Ascending aorta (tissue), 2 donors: ENCODE data around the gene ZNF800. TPM values are rescaled to one million over a fixed set of nuclear protein-coding genes. Genes with fewer than 3 reads are reported as not detected.
"Not testable (repeated sequence)": the region's sequence is repeated elsewhere in the genome, so short reads cannot be mapped to it uniquely, and the experiment has no call there.

ENCODE experiments used
- DNase-seq, 2 donors: peaks; one replicate each; pipeline ENCODE4 v3.0.0-alpha.2; 2019; ENCODE audit warnings: low spot score in 2 of 2
- H3K27ac ChIP-seq, 2 donors: fragments of 200-600 bp; sonication (generic); one replicate each; pipeline ENCODE4 v1.5.1; 2016 to 2017; ENCODE audit warnings: mild to moderate bottlenecking in 1 of 2
- H3K27me3 ChIP-seq: fragments of 200-600 bp; sonication (generic); one replicate; pipeline ENCODE4 v1.5.1; 2017
- H3K36me3 ChIP-seq, 2 donors: fragments of 200-600 bp; sonication (generic); one replicate each; pipeline ENCODE4 v1.5.1; 2016
- H3K4me1 ChIP-seq, 2 donors: fragments of 200-600 bp; sonication (generic); one replicate each; pipeline ENCODE4 v1.5.1; 2016 to 2017; ENCODE audit warnings: mild to moderate bottlenecking in 1 of 2
- H3K4me3 ChIP-seq, 2 donors: fragments of 200-600 bp; sonication (generic); one replicate each; pipeline ENCODE4 v1.5.1; 2016 to 2017; ENCODE audit warnings: mild to moderate bottlenecking in 1 of 2
- H3K9me3 ChIP-seq, 2 donors: fragments of 200-600 bp; sonication (generic); one replicate each; pipeline ENCODE4 v1.5.1; 2016
- CTCF ChIP-seq, 3 experiments: fragments of 200-600 bp in 2 of 3; fragments of 450-650 bp in 1 of 3; sonication (generic) in 2 of 3; IDR thresholded peaks; one replicate each; pipeline ENCODE4 v1.5.1; 2016 to 2019; ENCODE audit warnings: antibody characterized with exemption in 3 of 3, mild to moderate bottlenecking in 1 of 3, moderate library complexity in 1 of 3
- intact Hi-C: fragments of 100-400 bp; cut with DNase I; formaldehyde crosslinking; loops from one replicate; pipeline ENCODE4 v1.15.1; 2023
- total RNA-seq: library from RNA; depleted of rRNA; stranded (reverse); fragments of >200 nt; gene quantifications from one replicate; pipeline ENCODE4 v1.1.0, GENCODE V29; 2016

Gene ZNF800
- total RNA-seq, 1 donor from 2014 or later: 36.9 TPM

- Histone ChIP-seq H3K4me3 (no peak overlapping the region), H3K36me3 (no peaks in the 10 kb centered on the region), H3K9me3 (no peaks in the 10 kb centered on the region), H3K4me1 (no peaks in the 10 kb centered on the region), H3K27ac (no peak overlapping the region), H3K27me3 (no peaks in the 10 kb centered on the region)
- intact Hi-C loops: no loop called here
- DNase-seq: no peak
- no peak for TF ChIP-seq CTCF (IDR thresholded peaks at IDR 0.05)
Observed at GRCh38 chr7:127413326-127413725, 20.8 kb upstream of the ZNF800 start.

GRCh38 chr7:127411176-127411575, 18.7 kb upstream of the ZNF800 start:
- no peak for DNase-seq
- H3K9me3 ChIP-seq: no peaks in the 10 kb centered on the region
- intact Hi-C loops: no loop called here
- no peaks in the 10 kb centered on the region for H3K36me3 ChIP-seq
- H3K27ac ChIP-seq: no peak overlapping the region
- H3K4me1 ChIP-seq: no peaks in the 10 kb centered on the region
- TF ChIP-seq CTCF (IDR thresholded peaks at IDR 0.05): no peak
- H3K27me3 ChIP-seq: no peaks in the 10 kb centered on the region
- no peak overlapping the region for H3K4me3 ChIP-seq

- no peak for DNase-seq
- Histone ChIP-seq H3K36me3 (no peaks in the 10 kb centered on the region), H3K9me3 (no peaks in the 10 kb centered on the region), H3K4me1 (no peaks in the 10 kb centered on the region), H3K27me3 (no peaks in the 10 kb centered on the region), H3K27ac (no peak overlapping the region), H3K4me3 (no peak overlapping the region)
- intact Hi-C loops: no loop called here
- peak in 1 of 3 experiments; percentile 9 for TF ChIP-seq CTCF (IDR thresholded peaks at IDR 0.05)
Observed at GRCh38 chr7:127409629-127410028, 17.1 kb upstream of the ZNF800 start.

- no peak overlapping the region for H3K27ac ChIP-seq
- H3K9me3 ChIP-seq: no peaks in the 10 kb centered on the region
- intact Hi-C loops: no loop called here
- H3K36me3 ChIP-seq: no peaks in the 10 kb centered on the region
- H3K4me3 ChIP-seq: no peak overlapping the region
- TF ChIP-seq CTCF (IDR thresholded peaks at IDR 0.05): no peak
- no peak for DNase-seq
- no peaks in the 10 kb centered on the region for H3K4me1 ChIP-seq
- no peaks in the 10 kb centered on the region for H3K27me3 ChIP-seq
Observed at GRCh38 chr7:127404286-127405072, 12.0 kb upstream of the ZNF800 start.

- TF ChIP-seq CTCF (IDR thresholded peaks at IDR 0.05): no peak
- Histone ChIP-seq H3K27me3 (no peaks in the 10 kb centered on the region), H3K36me3 (no peaks in the 10 kb centered on the region), H3K4me3 (no peak overlapping the region), H3K9me3 (no peaks in the 10 kb centered on the region), H3K4me1 (peaks cover under 1 to 2% of the 10 kb centered on the region in 2 donors), H3K27ac (no peak overlapping the region)
- intact Hi-C loops: no loop called here
- DNase-seq: peak in 1 of 2 donors; percentile 63
Observed at GRCh38 chr7:127396184-127396583, 3.7 kb upstream of the ZNF800 start.

GRCh38 chr7:127395104-127395503, 2.6 kb upstream of the ZNF800 start:
- H3K4me3 ChIP-seq, H3K9me3 ChIP-seq, H3K4me1 ChIP-seq, H3K27ac ChIP-seq, H3K27me3 ChIP-seq, DNase-seq, intact Hi-C loops, H3K36me3 ChIP-seq: not testable (repeated sequence)
